ENCODE data around the gene USP17L13. TPM values are rescaled to one million over a fixed set of nuclear protein-coding genes. Genes with fewer than 3 reads are reported as not detected.
"Not testable (repeated sequence)": the region's sequence is repeated elsewhere in the genome, so short reads cannot be mapped to it uniquely, and the experiment has no call there.

Gene USP17L13
- total RNA-seq, 1 donor from 2014 or later, result not detected

- not testable (repeated sequence) for H3K36me3 Mint-ChIP-seq (ENCODE audit: low read depth)
These were observed 33.1 kb downstream of the USP17L13 start, which contains the start of gene USP17L20 for GRCh38 chr4:9257824-9258223. Gene USP17L20, plus strand, starts transcription at chr4:9258124. Its CDS starts 0 bp downstream, at chr4:9258124.

GRCh38 chr4:9262572-9262971 lies 37.9 kb downstream of the USP17L13 start, which contains the start of gene USP17L21:
Gene USP17L21, plus strand, starts transcription at chr4:9262872. Its CDS starts 0 bp downstream, at chr4:9262872.
- H3K27ac Mint-ChIP-seq; H3K36me3 Mint-ChIP-seq (ENCODE audit: low read depth); H3K27me3 Mint-ChIP-seq; H3K4me3 Mint-ChIP-seq; POLR2A ChIA-PET; CTCF ChIA-PET; DNase-seq; intact Hi-C loops (cut with micrococcal nuclease); H3K9me3 Mint-ChIP-seq; ATAC-seq (ENCODE audit: low read depth); H3K4me1 Mint-ChIP-seq: not testable (repeated sequence)

More at GRCh38 chr4:9257824-9258223, 33.1 kb downstream of the USP17L13 start, which contains the start of gene USP17L20:
- intact Hi-C loops (cut with micrococcal nuclease); H3K4me1 Mint-ChIP-seq; H3K4me3 Mint-ChIP-seq; ATAC-seq (ENCODE audit: low read depth); H3K27ac Mint-ChIP-seq; CTCF ChIA-PET; H3K9me3 Mint-ChIP-seq; H3K27me3 Mint-ChIP-seq; POLR2A ChIA-PET; DNase-seq: not testable (repeated sequence)

- H3K4me3 Mint-ChIP-seq; intact Hi-C loops (cut with micrococcal nuclease); CTCF ChIA-PET; ATAC-seq (ENCODE audit: low read depth); H3K27me3 Mint-ChIP-seq; DNase-seq; H3K9me3 Mint-ChIP-seq; H3K36me3 Mint-ChIP-seq (ENCODE audit: low read depth); H3K27ac Mint-ChIP-seq; H3K4me1 Mint-ChIP-seq; POLR2A ChIA-PET: not testable (repeated sequence)
These were observed 42.6 kb downstream of the USP17L13 start, which contains the start of gene USP17L22 for GRCh38 chr4:9267319-9267718. Gene USP17L22, plus strand, starts transcription at chr4:9267619. Its CDS starts 0 bp downstream, at chr4:9267619.

- H3K27ac Mint-ChIP-seq; H3K4me1 Mint-ChIP-seq; intact Hi-C loops (cut with micrococcal nuclease); H3K9me3 Mint-ChIP-seq; CTCF ChIA-PET; ATAC-seq (ENCODE audit: low read depth); H3K27me3 Mint-ChIP-seq; H3K36me3 Mint-ChIP-seq (ENCODE audit: low read depth); POLR2A ChIA-PET; H3K4me3 Mint-ChIP-seq: not testable (repeated sequence)
- peak; percentile 14 for DNase-seq
These were observed 47.0 kb downstream of the USP17L13 start for GRCh38 chr4:9271719-9272118.

Other genes with a start within 250 kb of the USP17L13 start
- gene FAM90A26, start 54.5 kb upstream of the USP17L13 start, total RNA-seq, result not detected in 2 replicates
- not detected in 2 replicates for gene USP17L10, start 14.2 kb upstream of the USP17L13 start, total RNA-seq
- not detected in 2 replicates for gene USP17L11, start 9.5 kb upstream of the USP17L13 start, total RNA-seq
- gene USP17L12, start 4.7 kb upstream of the USP17L13 start, total RNA-seq, result not detected in 2 replicates
- gene USP17L15, start 9.5 kb downstream of the USP17L13 start, total RNA-seq, result not detected in 2 replicates
- not detected in 2 replicates for gene USP17L17, start 19.0 kb downstream of the USP17L13 start, total RNA-seq
- not detected in 2 replicates for gene USP17L18, start 23.7 kb downstream of the USP17L13 start, total RNA-seq
- not detected in 2 replicates for gene USP17L19, start 28.5 kb downstream of the USP17L13 start, total RNA-seq
- gene USP17L20, start 33.2 kb downstream of the USP17L13 start, total RNA-seq, result not detected in 2 replicates
- not detected in 2 replicates for gene USP17L21, start 38.0 kb downstream of the USP17L13 start, total RNA-seq
- gene USP17L22, start 42.7 kb downstream of the USP17L13 start, total RNA-seq, result not detected in 2 replicates
- gene USP17L24, start 100.3 kb downstream of the USP17L13 start, total RNA-seq, result not detected in 2 replicates
- not detected in 2 replicates for gene USP17L25, start 105.0 kb downstream of the USP17L13 start, total RNA-seq
- gene USP17L26, start 109.8 kb downstream of the USP17L13 start, total RNA-seq, result not detected in 2 replicates
- gene USP17L5, start 114.5 kb downstream of the USP17L13 start, total RNA-seq, result not detected in 2 replicates
- gene USP17L27, start 119.3 kb downstream of the USP17L13 start, total RNA-seq, result not detected in 2 replicates
- not detected in 2 replicates for gene USP17L28, start 124.0 kb downstream of the USP17L13 start, total RNA-seq
- gene USP17L29, start 128.7 kb downstream of the USP17L13 start, total RNA-seq, result not detected in 2 replicates
- not detected in 2 replicates for gene USP17L30, start 138.2 kb downstream of the USP17L13 start, total RNA-seq
- not detected in 2 replicates for gene DEFB131A, start 219.5 kb downstream of the USP17L13 start, total RNA-seq